SU-DHL-6 (cell line): ENCODE data around the gene NAV3.

Experiments used
- H2AFZ ChIP-seq: fragments of 200-600 bp; sonication (generic); 2 replicates; pipeline ENCODE4 v1.6.1; 2014; ENCODE audit warnings: low read depth, mild to moderate bottlenecking, moderate library complexity, mixed read lengths, antibody characterized with exemption, low read length; ENCODE audit not compliant: severe bottlenecking
- H3F3A ChIP-seq: fragments of 200-600 bp; shearing (Covaris generic); 2 replicates; pipeline ENCODE4 v1.6.0; 2016; ENCODE audit warnings: antibody characterized with exemption, mild to moderate bottlenecking; ENCODE audit not compliant: insufficient read depth
- H3K27ac ChIP-seq: fragments of 200-600 bp; sonication (generic); 2 replicates; pipeline ENCODE4 v1.5.1; 2016; ENCODE audit warnings: low read depth, mild to moderate bottlenecking, low read length, moderate library complexity, mixed read lengths
- H3K27me3 ChIP-seq: fragments of 200-600 bp; sonication (generic), shearing (Covaris generic); 2 replicates; pipeline ENCODE4 v1.6.0; 2014; ENCODE audit warnings: mild to moderate bottlenecking, low read length
- H3K36me3 ChIP-seq: fragments of 200-600 bp; sonication (generic); 2 replicates; pipeline ENCODE4 v1.6.1; 2014; ENCODE audit warnings: mild to moderate bottlenecking, low read length, mixed read lengths
- H3K4me2 ChIP-seq: fragments of 300-600, 200-600 bp; shearing (Covaris generic), sonication (generic); 2 replicates; pipeline ENCODE4 v1.6.0; 2014; ENCODE audit warnings: low read length, low read depth, mild to moderate bottlenecking; ENCODE audit not compliant: poor library complexity, severe bottlenecking
- H3K4me3 ChIP-seq: fragments of 200-600 bp; sonication (generic); 2 replicates; pipeline ENCODE4 v1.5.1; 2014; ENCODE audit warnings: antibody characterized with exemption, low read length, mild to moderate bottlenecking, mixed read lengths; ENCODE audit not compliant: insufficient read depth, poor library complexity, severe bottlenecking
- H3K79me2 ChIP-seq: fragments of 200-600 bp; sonication (generic); 2 replicates; pipeline ENCODE4 v1.6.1; 2014; ENCODE audit warnings: mild to moderate bottlenecking, low read length, moderate library complexity; ENCODE audit not compliant: insufficient read depth
- H3K9ac ChIP-seq: fragments of 200-600 bp; sonication (generic); 2 replicates; pipeline ENCODE4 v1.7.0; 2014; ENCODE audit warnings: mild to moderate bottlenecking, low read length
- H3K9me2 ChIP-seq: fragments of 200-600 bp; sonication (generic); replicated peaks from 2 replicates; pipeline ENCODE4 v1.6.1; 2014; ENCODE audit warnings: low read length; ENCODE audit not compliant: insufficient read depth
- H3K9me3 ChIP-seq: fragments of 200-600 bp; sonication (generic); 2 replicates; pipeline ENCODE4 v1.6.1; 2014; ENCODE audit warnings: low read length, mixed read lengths; ENCODE audit not compliant: insufficient read depth
- H4K20me1 ChIP-seq: fragments of 200-600 bp; sonication (generic); 2 replicates; pipeline ENCODE4 v1.6.1; 2014; ENCODE audit warnings: low read depth, mild to moderate bottlenecking, antibody characterized with exemption, low read length, moderate library complexity, mixed read lengths
- CTCF ChIP-seq: fragments of 200-600 bp; sonication (generic); IDR thresholded peaks from one replicate; pipeline ENCODE4 v1.5.1; 2017; ENCODE audit warnings: antibody characterized with exemption, mild to moderate bottlenecking, low read length, moderate library complexity; ENCODE audit not compliant: insufficient read depth, poor library complexity, severe bottlenecking
- EZH2phosphoT487 ChIP-seq: fragments of 200-600 bp; sonication (generic), shearing (Covaris generic); conservative IDR thresholded peaks from 2 replicates; pipeline ENCODE4 v1.6.1; 2018; ENCODE audit warnings: mild to moderate bottlenecking, antibody characterized with exemption, low read length, moderate library complexity, mixed read lengths

The NAV3 gene

GRCh38 chr12:78121969-78122610 is 291.4 kb downstream of the NAV3 start:
- H3F3A ChIP-seq: no peaks in the 10 kb centered on the region
- H4K20me1 ChIP-seq: no peaks in the 10 kb centered on the region
- TF ChIP-seq CTCF (no peak), EZH2phosphoT487 (no peak)
- H3K4me2 ChIP-seq: no peak overlapping the region
- H2AFZ ChIP-seq: no peak overlapping the region
- no peaks in the 10 kb centered on the region for H3K27me3 ChIP-seq
- no peak overlapping the region for H3K4me3 ChIP-seq
- H3K9ac ChIP-seq: no peak overlapping the region
- H3K9me3 ChIP-seq: no peaks in the 10 kb centered on the region
- no peaks in the 10 kb centered on the region for H3K9me2 ChIP-seq
- H3K36me3 ChIP-seq: no peaks in the 10 kb centered on the region
- H3K27ac ChIP-seq: no peak overlapping the region
- H3K79me2 ChIP-seq: no peaks in the 10 kb centered on the region

DNA sequence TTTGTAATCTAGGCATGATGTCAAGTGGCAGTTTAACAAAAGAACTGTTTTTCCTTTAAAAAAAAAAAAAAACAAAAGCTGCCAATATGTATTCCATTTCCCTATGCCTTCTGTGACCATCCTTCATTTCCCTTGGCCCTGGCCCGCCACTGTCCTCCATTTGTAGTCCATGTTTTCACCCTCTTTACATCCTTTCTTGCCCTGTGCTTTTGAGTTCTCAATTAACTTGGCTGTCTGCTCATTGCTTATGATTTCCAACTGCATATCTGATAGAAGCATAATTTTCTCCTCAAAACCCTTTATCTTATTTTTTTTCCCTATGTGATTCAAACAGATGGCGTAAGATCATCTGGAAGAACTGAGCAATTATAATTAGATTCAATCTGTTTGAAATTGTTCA is 297.5 kb downstream of the NAV3 start:
- Histone ChIP-seq H3K36me3 (no peaks in the 10 kb centered on the region), H3K4me3 (no peak overlapping the region), H3K27me3 (no peaks in the 10 kb centered on the region), H3K27ac (no peak overlapping the region), H3K4me2 (no peak overlapping the region), H3K79me2 (no peaks in the 10 kb centered on the region), H3K9me3 (no peaks in the 10 kb centered on the region), H4K20me1 (no peaks in the 10 kb centered on the region), H2AFZ (no peak overlapping the region), H3K9ac (no peak overlapping the region), H3K9me2 (no peaks in the 10 kb centered on the region), H3F3A (no peaks in the 10 kb centered on the region)
- TF ChIP-seq EZH2phosphoT487 (no peak), CTCF (no peak)

GRCh38 chr12:78143717-78144116 is 313.0 kb downstream of the NAV3 start:
- Histone ChIP-seq H3K27ac (no peak overlapping the region), H2AFZ (no peak overlapping the region), H3K9me2 (no peaks in the 10 kb centered on the region), H3K4me2 (no peak overlapping the region), H3F3A (no peaks in the 10 kb centered on the region), H3K79me2 (no peaks in the 10 kb centered on the region), H3K9me3 (no peaks in the 10 kb centered on the region), H3K4me3 (no peak overlapping the region), H3K9ac (no peak overlapping the region), H3K27me3 (no peaks in the 10 kb centered on the region; the same call in 1 of the 2 replicates), H3K36me3 (no peaks in the 10 kb centered on the region), H4K20me1 (no peaks in the 10 kb centered on the region)
- TF ChIP-seq CTCF: no peak
- TF ChIP-seq EZH2phosphoT487: no peak
